Right lobe of liver (tissue), 6 donors: ENCODE measurements around the gene RAPGEF3. TPM values are rescaled to one million over a fixed set of nuclear protein-coding genes. Genes with fewer than 3 reads are reported as not detected.

ENCODE experiments used
- ATAC-seq, 4 donors: fragments of 200-7000 bp; cut with Tn5 transposase; one replicate each; pipeline ENCODE4 v1.9.1; 2020; ENCODE audit warnings: mild to moderate bottlenecking in 4 of 4, moderate library complexity in 4 of 4
- DNase-seq, 3 donors: peaks; one replicate each; pipeline ENCODE4 v3.0.0-alpha.2; 2020
- H3K27ac ChIP-seq, 3 donors: fragments of 200-600 bp; one replicate each; pipeline ENCODE4 v1.8.0; 2022
- H3K27me3 ChIP-seq, 2 donors: fragments of 200-600 bp; one replicate each; pipeline ENCODE4 v1.8.0; 2022
- H3K36me3 ChIP-seq, 4 donors: fragments of 200-600 bp; sonication (generic) in 1 of 4; one replicate each; pipeline versions ENCODE4 v1.5.1 to v1.8.0; 2017 to 2022; ENCODE audit warnings: control low read depth in 1 of 4
- H3K4me1 ChIP-seq, 4 donors: fragments of 200-600 bp; sonication (generic) in 1 of 4; one replicate each; pipeline versions ENCODE4 v1.5.1 to v1.8.0; 2017 to 2022; ENCODE audit warnings: control low read depth in 1 of 4
- H3K4me3 ChIP-seq, 3 donors: fragments of 200-600 bp; one replicate each; pipeline ENCODE4 v1.8.0; 2022
- H3K9me3 ChIP-seq, 4 donors: fragments of 200-600 bp; sonication (generic) in 1 of 4; one replicate each; pipeline versions ENCODE4 v1.5.1 to v1.8.0; 2017 to 2022; ENCODE audit warnings: control low read depth in 1 of 4
- POLR2A ChIP-seq: fragments of 450-650 bp; IDR thresholded peaks from one replicate; pipeline ENCODE4 v1.6.1; 2017; ENCODE audit warnings: antibody characterized with exemption, mild to moderate bottlenecking
- WGBS: methylation state at CpG from one replicate; pipeline ENCODE4 v1.1.6; 2018; ENCODE audit warnings: low coverage, low lambda C conversion rate; ENCODE audit not compliant: insufficient coverage; ENCODE audit errors: missing lambda C conversion rate; 5-methylcytosine and 5-hydroxymethylcytosine counted together
- intact Hi-C, 2 donors: fragments of 100-400 bp; cut with DNase I; formaldehyde crosslinking; loops; one replicate each; pipeline versions ENCODE4 v1.11.2 to v1.14.1; 2022
- total RNA-seq, 6 experiments: library from RNA; depleted of rRNA in 2 of 6; stranded (reverse); fragments of >200 nt in 2 of 6; fragmentation: NEBNext Ultra II Directional in 3 of 6; extraction: Animal tissue kit (Norgen Biotek cat#: 25700) in 3 of 6; gene quantifications; one replicate each; pipeline versions ENCODE4 v1.1.0 to v1.2.4, GENCODE V29; 2016 to 2023
- TF ChIP-seq, protein P1 (sequence below), 4 donors: fragments of 200-600 bp in 3 of 4; fragments of 450-650 bp in 1 of 4; IDR thresholded peaks; one replicate each; pipeline versions ENCODE4 v1.5.1 to v1.8.0; 2016 to 2022; ENCODE audit warnings: antibody characterized with exemption in 4 of 4, mild to moderate bottlenecking in 2 of 4
- donor health status: DM: no; HTN: yes; CAD: no.
- donor health status: DM: no; HTN: no; CAD: no.
- donor health status: DM: no; HTN: no; CAD: no.
- donor health status: DM: no; HTN: yes; CAD: no.
- donor health status: DM: no; HTN: yes; CAD: no.

Gene RAPGEF3
- total RNA-seq, 6 experiments from 2014 or later, result 0.81 to 4.6 (median 2.6) TPM

DNA sequence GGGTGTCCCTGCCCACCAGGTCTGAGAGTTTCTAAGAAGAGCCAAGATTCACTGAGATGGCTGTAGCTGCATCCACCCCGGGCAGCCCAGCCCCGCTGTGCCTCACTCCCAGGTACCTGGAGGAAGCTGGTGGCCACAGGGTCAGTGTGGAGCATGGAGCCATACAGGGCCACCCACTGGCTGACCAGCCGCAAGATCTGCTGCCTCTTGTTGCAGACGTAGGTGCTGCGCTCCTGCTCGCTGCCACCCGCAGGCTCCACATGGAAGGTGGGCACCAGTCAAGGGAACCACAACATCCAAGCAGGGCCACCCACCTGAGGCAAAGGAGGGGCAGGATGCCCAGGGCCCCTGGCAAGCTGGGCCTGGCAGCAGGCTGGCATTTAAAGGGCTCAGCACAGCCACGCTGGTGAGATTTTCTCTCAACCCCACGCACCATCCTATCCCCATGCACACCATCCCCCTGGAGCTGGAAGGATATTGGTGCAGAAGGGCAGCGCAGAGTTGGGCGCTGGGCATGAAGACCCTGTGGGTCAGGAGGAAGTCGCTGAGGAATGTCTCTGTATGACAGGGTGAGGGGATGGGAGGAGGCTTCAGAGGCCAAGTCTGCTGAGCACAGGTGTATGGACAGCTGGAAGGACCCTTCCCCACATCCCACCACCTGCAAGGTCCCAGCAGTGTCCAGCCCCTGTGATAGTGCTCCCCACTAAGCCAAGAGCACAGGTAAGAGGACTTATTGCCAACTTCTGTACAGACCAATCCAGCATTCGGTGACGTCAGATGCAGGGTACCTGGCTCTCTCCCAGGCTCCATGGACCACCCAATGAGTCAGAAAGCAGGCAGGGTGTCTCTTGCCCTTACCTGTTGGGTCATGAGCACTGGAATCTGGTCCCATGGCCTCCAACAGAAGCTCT is 10.8 kb downstream of the RAPGEF3 start:
- Histone ChIP-seq H3K27me3 (no peaks in the 10 kb centered on the region), H3K4me1 (no peaks in the 10 kb centered on the region), H3K27ac (no peak overlapping the region), H3K9me3 (no peaks in the 10 kb centered on the region), H3K36me3 (no peaks in the 10 kb centered on the region), H3K4me3 (no peak overlapping the region)
- TF ChIP-seq POLR2A, result no peak
- TF ChIP-seq, protein P1, sequence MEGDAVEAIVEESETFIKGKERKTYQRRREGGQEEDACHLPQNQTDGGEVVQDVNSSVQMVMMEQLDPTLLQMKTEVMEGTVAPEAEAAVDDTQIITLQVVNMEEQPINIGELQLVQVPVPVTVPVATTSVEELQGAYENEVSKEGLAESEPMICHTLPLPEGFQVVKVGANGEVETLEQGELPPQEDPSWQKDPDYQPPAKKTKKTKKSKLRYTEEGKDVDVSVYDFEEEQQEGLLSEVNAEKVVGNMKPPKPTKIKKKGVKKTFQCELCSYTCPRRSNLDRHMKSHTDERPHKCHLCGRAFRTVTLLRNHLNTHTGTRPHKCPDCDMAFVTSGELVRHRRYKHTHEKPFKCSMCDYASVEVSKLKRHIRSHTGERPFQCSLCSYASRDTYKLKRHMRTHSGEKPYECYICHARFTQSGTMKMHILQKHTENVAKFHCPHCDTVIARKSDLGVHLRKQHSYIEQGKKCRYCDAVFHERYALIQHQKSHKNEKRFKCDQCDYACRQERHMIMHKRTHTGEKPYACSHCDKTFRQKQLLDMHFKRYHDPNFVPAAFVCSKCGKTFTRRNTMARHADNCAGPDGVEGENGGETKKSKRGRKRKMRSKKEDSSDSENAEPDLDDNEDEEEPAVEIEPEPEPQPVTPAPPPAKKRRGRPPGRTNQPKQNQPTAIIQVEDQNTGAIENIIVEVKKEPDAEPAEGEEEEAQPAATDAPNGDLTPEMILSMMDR (IDR thresholded peaks at IDR 0.05), result no peak
- ATAC-seq (no peak), DNase-seq (no peak)
- intact Hi-C loops, result no loop called here
- 83% methylated on average over 1 of the region's 14 CpGs for whole genome bisulfite sequencing

DNA sequence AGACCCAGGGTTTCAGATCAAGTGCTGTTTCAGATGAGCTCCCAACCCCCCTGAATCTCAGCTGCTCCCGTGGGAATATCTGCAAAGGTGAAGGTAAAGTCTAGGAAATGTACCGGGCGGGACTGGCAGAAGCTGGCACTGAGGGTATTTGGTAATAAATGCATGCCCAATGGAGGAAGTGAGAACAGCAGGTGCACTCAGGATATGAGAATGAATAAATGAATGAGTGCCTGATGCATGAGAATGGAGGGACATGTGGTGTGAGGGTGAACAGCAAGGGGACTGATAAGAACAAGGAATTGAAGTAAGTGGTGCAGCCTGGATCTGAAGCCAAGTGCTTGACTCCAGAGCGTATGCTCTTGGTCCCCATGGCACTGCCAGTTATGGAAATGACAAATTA is 11.6 kb downstream of the RAPGEF3 start:
- Histone ChIP-seq H3K4me1 (no peaks in the 10 kb centered on the region), H3K27me3 (no peaks in the 10 kb centered on the region), H3K4me3 (no peak overlapping the region), H3K9me3 (no peaks in the 10 kb centered on the region), H3K27ac (no peak overlapping the region), H3K36me3 (no peaks in the 10 kb centered on the region)
- TF ChIP-seq, protein P1 (IDR thresholded peaks at IDR 0.05), result no peak
- no peak for TF ChIP-seq POLR2A
- intact Hi-C loops, result no loop called here
- no peak for ATAC-seq
- WGBS, result 79% methylated on average over 3 of the region's 4 CpGs
- DNase-seq, result no peak

DNA sequence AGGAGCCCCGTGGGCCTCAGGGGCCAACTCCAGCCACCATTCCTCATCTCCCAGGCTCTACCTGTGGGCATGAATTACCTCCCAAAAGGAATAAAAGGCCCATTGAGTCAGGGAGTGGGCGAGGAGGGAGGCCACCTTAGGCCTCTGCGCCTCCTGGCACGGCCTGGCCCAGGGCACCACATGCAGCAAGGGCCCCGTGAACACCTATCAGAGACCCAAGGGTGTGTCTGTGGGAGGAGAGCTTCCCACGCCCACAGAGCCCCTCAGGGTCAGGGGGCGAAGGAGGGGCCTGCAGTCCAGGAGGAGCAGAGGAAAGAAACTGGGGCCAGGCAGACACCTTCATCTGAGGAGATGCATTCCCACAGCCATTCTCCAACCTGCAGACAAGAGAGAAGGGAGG is 12.2 kb downstream of the RAPGEF3 start:
- ATAC-seq, result no peak
- no peak for DNase-seq
- 96% methylated on average over 4 of the region's 7 CpGs for WGBS
- no peaks in the 10 kb centered on the region for H3K4me1 ChIP-seq
- intact Hi-C loops, result no loop called here
- H3K9me3 ChIP-seq, result no peaks in the 10 kb centered on the region
- H3K27ac ChIP-seq, result no peak overlapping the region
- H3K36me3 ChIP-seq, result no peaks in the 10 kb centered on the region
- H3K4me3 ChIP-seq, result no peak overlapping the region
- TF ChIP-seq, protein P1 (IDR thresholded peaks at IDR 0.05), result no peak
- no peak for TF ChIP-seq POLR2A
- H3K27me3 ChIP-seq, result no peaks in the 10 kb centered on the region

DNA sequence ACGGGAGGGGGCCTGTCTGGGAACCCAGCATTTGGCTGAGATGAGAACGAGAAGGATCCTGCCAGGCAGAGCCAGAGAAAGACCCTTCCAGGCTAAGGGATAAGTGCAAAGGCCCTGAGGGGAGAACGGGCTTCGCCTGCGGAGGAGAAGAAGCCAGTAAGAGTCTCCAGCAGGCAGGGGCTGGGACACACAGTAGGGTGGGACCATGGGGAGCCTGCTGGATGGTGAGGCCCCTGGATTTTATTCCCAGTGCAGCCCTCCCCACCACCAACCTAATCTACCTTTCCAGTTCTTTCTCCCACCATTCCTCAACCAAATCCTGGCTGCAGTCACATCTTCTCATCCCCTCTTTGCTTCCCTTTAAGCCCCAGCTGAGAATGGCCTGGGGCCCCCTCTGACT is 12.6 kb downstream of the RAPGEF3 start:
- H3K27ac ChIP-seq, result no peak overlapping the region
- H3K4me3 ChIP-seq, result no peak overlapping the region
- H3K36me3 ChIP-seq, result no peaks in the 10 kb centered on the region
- H3K27me3 ChIP-seq, result no peaks in the 10 kb centered on the region
- no peak for TF ChIP-seq POLR2A
- TF ChIP-seq, protein P1 (IDR thresholded peaks at IDR 0.05), result no peak
- H3K4me1 ChIP-seq, result no peaks in the 10 kb centered on the region
- intact Hi-C loops, result no loop called here
- DNase-seq (no peak), ATAC-seq (no peak)
- no peaks in the 10 kb centered on the region for H3K9me3 ChIP-seq
- 47% methylated on average over 2 of the region's 5 CpGs for WGBS
